ENCODE measurements around the gene SLC7A6.
"Not testable (repeated sequence)": the region's sequence is repeated elsewhere in the genome, so short reads cannot be mapped to it uniquely, and the experiment has no call there.

Gene SLC7A6

DNA sequence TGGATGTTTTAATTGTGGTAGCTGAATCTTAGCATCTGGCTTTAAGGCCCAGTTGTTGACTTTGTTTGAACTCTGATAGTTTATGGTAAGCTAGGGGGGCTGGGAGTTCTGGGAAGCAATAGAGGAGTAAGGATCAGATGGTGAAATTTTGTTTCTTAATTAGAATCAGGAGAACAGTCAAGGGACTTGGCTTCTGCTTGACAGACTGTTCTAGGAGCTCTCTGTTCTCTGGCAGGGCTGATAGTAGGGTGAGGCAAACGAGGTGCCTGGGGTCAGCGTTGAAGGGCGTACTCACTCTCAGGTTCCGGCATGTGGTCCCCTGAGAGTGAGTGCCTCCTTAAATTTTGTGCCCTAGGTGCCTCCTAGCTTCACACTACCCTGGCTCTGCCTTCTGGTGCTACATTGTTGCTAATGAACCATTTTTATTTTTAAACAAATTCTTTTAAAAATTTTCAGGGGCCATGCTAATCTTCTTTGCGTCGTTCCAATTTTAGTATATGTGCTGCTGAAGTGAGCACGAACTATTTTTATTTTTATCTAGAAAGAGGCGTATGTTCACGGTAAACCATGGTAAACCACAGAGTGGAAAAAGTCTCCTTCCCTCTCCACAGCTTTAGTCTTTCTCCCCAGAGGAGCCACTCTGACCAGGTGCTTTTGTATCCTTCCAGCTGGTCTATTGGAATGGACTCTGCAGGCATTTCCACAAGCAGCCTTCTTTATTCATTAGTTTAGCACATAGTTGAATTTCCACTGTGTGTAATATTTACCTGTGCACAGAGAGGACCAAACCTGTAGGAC, 19.7 kb downstream of the SLC7A6 start:
- DNase-seq (ENCODE audit: low read depth in 2 of 2): no peak

DNA sequence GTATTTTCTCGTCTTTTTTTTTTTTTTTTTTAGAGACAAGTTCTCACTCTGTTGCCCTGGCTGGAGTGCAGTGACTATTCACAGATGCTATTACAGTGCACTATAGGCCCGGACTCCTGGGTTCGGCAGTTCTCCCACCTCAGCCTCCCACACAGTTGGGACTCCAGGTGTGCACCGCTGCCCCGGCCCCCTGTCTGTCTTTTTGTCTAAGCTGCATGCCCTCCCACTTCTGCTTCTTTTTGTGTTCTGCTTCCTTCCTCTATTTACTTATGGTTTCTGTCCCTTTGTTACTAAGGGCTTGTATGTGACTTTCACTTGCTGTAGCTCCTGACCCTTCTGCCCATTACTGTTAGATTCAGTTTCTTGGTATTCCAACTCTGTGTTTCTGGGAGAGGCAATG, 20.5 kb downstream of the SLC7A6 start:
- DNase-seq (ENCODE audit: low read depth in 2 of 2): no peak

GRCh38 chr16:68285683-68286082, 21.4 kb downstream of the SLC7A6 start:
- DNase-seq (ENCODE audit: low read depth in 2 of 2): no peak

DNA sequence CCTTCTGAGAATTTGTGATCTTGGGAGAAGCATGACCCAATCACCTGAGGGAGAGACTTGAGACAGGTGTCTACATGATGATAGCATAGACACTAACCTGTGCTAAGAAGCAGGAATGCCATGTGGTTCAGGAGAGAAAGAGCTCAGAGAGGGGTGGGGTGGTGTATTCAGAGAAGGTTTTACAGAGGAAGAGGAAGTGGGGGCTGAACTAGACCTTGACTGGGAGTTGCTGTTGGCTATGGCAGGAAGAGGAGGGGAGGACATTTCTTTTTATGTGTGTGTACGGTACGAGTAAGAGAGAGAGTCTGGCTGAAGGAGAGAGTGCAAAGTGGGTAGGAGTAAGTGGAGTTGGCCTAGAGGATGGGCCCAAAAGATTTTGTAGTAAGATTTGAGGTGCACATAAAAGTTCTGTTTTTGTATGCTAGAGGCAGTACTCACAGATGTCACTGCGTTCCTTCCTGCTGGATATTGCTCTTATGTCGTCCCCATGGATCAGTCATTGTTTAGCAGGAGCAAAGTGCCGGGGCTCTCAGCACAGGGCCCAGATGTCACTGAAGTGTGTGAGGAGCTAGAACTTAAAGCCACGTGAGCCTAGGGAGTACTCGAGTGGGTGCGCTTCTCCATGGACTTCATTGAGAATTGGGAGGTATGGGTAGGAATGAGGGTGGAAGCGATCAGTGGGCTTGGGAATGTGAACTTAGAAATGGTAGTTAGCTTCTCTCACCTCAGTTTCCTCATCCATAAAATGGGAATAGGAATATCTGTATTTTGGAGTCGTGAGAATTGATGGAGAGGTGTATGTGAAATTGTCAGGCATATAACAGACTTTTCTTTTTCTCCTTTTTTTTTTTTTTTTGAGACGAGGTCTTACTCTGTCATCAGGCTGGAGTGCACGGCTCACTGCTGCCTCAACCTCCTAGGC, 22.1 kb downstream of the SLC7A6 start:
- no peak for DNase-seq (ENCODE audit: low read depth in 2 of 2)

DNA sequence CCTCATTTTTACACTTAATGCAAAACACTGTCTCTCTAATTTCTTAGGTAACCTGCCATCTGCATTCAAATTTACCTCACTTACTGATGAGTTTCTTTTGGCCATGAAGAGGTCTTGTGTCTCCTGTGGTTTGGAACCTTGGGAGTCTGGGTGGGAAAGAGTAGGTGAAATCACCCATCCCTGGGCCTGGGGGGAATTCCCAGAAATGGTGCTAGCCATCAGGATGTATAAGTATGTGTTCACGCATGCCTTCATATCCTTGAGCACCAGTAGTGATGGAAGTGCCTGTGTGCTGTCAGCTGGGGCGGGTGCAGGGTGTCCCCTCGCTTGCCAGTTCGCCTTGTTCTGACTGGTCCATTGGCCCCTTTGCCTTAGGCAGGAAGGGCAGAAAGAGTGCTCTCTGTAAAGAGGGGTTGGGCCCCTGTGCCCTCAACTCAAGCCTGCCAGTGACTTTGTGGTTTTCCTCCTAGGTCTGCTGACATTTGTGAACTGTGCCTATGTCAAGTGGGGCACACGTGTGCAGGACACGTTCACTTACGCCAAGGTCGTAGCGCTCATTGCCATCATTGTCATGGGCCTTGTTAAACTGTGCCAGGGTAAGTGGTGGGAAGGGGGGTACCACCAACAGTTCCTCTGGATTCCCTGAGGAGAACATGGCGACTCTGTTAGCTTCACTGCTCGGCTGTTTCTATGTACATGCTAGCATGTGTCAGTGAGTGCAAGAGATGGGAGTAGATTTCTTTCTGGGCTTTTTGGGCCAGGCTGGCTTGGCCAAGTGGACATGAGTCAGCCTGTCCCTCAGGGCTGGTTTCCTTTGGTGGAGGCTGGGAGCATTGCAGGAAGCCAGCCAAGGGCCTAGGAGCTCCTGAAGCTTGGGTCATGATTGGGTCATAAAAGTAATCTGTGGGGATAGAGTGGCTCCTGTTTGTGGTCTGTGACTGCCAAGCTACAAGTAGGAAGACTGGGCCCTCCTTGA, 23.2 kb downstream of the SLC7A6 start:
- no peak for DNase-seq (ENCODE audit: low read depth in 2 of 2)

DNA sequence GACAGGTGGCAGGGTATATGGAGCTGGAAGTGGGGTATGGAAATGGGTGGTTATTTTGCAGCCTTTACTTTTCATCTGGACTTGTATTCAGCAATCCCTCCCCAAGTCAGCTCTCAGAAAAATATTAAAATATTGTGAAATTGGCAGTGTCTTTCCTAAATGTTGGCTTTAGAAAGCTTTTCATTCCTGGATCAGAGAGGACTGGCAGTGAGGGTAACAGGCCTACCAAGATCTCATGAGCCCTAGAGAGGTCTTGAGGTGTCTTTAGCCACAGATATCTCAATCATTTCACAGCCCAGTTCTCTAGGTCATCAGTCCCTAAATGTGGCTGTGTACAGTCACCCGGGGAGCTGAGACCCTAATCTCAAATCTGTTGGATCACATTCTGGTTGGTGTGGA, 23.9 kb downstream of the SLC7A6 start:
- no peak for DNase-seq (ENCODE audit: low read depth in 2 of 2)

DNA sequence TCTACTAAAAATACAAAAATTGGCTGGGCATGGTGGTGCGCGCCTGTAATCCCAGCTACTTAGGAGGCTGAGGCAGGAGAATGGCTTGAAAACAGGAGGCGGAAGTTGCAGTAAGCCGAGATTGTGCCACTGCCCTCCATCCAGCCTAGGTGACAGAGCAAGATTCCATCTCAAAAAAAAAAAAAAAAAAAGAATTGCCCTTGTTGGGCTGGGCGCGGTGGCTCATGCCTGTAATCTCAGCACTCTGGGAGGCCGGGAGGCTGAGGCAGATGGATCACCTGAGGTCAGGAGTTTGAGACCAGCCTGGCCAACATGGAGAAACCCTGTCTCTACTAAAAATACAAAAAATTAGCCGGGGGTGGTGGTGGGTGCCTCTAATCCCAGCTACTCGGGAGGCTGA, 24.5 kb downstream of the SLC7A6 start:
- DNase-seq (ENCODE audit: low read depth in 2 of 2): not testable (repeated sequence)

DNA sequence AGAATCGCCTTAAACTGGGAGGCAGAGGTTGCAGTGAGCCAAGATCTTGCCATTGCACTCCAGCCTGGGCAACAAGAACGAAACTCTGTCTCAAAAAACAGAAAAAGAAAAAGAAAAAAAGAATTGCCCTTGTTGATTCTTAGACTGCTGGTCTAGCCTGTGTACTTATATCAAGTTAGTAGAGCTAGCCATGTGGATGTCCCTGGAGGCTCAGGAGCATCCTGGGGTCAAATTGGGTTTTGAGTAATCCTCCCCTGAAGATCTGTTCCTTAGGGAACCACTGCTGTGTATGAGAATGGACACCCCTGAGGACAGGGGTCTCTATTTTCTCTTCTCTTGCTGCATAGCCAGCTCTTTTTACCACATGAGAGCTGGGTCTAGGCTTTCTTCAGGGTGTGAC, 24.9 kb downstream of the SLC7A6 start:
- no peak for DNase-seq (ENCODE audit: low read depth in 2 of 2)

- peak; percentile 50 to 56 for DNase-seq (ENCODE audit: low read depth in 2 of 2)
These were observed 25.4 kb downstream of the SLC7A6 start for GRCh38 chr16:68289621-68290329.

DNA sequence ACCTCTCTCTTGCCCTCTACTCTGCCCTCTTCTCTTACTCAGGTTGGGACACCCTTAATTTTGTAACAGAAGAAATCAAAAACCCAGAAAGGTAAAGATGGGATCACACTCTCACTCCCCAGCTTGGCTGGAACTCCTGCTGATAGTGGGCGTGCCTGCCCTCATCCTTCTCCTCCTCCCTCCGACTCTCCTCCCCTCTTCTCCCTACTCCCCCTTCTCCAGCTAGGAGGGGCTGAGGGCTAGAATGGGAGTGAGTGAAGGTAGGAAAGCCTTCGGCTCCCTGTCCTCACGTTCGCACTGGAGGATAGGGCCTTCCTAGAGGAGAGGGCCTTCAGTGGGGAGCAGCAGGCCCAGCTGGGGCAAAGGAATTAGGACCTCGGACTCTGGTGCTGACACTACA, 26.1 kb downstream of the SLC7A6 start:
- DNase-seq (ENCODE audit: low read depth in 2 of 2): no peak

GRCh38 chr16:68291227-68291626, 26.9 kb downstream of the SLC7A6 start:
- DNase-seq (ENCODE audit: low read depth in 2 of 2): no peak

DNA sequence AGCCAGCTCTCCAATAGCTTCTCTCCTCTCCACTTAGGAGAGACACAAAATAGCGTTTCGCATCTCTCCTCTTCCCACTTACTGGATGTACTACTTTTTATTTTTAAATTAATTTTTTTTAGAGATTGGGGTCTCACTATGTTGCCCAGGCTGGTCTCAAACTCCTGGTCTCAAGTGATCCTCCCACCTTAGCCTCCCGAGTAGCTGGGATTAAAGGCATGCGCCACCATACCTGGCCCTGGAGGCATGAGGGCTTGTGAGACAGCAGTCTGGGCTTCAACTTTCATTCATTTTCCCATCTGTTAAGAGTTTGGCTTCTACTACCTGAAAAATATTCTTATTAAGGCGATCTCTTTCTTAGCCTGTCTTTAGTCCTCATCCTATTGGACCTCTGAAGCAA, 28.1 kb downstream of the SLC7A6 start:
- DNase-seq (ENCODE audit: low read depth in 2 of 2): no peak

- DNase-seq (ENCODE audit: low read depth in 2 of 2): no peak
These were observed 32.0 kb downstream of the SLC7A6 start for GRCh38 chr16:68296291-68296690.

- no peak for DNase-seq (ENCODE audit: low read depth in 2 of 2)
These were observed 32.4 kb downstream of the SLC7A6 start for GRCh38 chr16:68296693-68297092.

- DNase-seq (ENCODE audit: low read depth in 2 of 2): no peak
These were observed 33.6 kb downstream of the SLC7A6 start for GRCh38 chr16:68297908-68298307.

DNA sequence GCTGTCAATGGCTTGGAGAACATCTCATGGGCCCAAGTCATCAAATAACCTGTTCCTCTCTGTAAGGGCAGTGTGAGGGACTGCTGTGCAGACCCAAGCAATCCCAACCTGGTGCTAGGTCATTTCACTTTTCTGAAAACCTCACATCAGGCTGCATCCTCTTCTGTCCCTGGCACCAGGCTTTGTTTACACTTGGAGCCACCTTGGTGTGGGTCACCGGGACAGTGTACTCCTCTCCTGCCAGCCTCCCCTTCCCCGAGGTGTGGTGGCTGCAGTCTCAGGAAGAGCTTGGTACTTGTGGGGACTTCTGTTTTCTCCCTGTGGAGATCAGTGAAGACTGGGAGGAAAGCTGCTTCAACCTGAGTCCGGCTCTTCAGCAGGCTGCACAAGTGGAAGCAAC, 34.0 kb downstream of the SLC7A6 start:
- DNase-seq (ENCODE audit: low read depth in 2 of 2): no peak

DNA sequence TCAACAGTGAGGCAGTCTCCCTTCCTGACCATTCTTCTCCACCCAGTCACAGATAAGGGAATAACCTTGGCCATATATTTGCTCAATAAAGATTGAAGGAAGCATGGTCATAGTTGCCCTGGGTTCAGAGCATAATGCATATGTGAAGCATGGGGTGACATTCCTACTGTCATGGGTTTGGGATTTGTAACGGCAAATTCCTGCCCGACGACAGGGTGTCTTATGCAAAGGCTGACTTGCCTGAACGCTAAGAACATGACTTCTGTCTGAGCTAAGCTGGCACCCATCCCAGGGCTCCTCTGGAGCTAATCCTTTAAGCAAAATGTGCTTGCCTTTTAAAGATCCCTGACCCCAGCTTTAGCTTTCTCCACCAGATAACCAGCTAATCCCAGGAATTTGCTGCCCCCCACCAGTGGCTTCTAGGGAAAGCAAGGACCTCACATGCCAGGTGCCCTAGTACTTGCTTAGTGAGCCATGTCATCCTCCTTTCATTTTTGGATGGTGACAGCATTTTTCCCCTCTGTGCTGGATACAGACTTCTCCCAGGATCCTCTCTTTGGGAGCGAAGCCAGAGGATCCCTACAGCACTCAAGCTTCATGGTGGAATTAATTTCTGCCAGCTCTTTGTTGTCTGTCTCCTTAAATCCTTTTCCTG, 34.7 kb downstream of the SLC7A6 start:
- DNase-seq (ENCODE audit: low read depth in 2 of 2): no peak

DNA sequence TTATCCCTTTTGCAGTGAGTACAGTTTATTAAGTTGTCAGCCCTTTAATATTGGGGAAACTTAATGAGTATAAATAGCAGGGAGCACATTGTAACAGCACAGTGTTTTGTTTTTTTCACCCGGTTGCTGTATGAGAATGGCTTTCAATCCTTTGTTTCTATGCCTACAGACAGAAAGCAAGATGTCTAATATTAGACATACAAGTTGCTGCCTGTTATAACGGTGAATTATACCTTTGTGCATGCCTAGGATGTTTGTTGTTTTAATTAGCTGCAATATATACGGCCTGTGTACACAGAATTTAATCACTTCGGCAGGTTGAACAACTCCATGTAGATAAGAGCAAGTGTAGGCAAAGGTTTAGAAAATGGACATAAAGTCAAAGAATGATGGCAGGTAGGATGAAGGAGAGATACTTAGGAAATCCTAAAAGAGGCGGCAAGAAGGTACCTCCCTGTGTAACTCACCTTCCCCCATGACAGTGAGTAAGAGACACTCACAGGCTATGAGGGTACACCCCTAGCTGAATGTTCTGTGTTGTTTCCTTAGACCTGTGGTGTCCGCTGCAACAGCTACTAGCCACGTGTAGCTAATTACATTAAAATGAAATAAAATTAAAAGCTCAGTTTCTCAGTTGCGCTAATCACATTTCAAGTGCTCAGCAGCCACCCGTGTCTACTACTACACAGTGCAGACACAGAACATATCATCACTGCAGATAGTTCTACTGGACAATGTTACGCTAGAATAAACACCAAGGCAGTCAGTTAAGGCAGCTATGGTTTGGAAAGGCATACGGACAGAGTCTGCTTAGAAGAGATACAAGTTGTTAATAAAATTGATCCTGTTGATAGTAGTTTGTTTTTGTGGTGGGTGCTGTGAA, 35.5 kb downstream of the SLC7A6 start:
- DNase-seq (ENCODE audit: low read depth in 2 of 2): no peak

DNA sequence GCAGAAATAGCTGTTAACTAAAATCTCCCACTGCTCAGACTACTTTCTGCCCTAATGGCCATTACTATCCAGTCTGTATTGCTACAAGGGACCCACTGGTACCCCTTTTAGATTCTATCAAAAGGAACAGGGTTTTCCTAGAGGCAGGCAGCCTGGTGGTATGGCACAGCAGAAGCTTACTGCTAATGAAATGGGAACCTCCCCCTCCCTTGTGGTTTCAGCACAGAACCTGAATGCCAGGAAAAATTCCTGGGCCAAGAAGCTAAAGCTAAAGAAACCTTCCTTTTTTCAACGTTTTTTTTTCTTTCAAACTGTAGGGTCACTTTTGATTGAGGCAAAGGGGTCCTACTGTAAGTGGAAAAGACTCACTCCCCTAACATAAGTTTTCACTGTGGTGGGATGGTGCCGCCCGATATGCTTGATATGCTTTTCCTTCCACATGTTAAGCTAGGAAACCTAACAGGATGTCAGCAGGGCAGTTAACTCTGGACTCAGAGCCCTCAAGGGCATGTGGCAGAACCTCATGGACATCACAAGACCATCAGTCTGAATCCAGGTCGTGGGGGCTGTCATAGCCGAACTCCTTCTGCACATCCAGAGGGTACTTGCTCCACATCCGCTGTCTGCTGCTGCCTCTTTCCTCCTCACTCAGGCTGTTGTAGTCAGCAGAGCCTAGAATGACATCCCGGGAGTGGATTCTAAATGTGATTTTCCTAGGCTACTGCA, 36.6 kb downstream of the SLC7A6 start:
- no peak for DNase-seq (ENCODE audit: low read depth in 2 of 2)
